HCT116 (cell line): Measurements from ENCODE around the gene RAI2. TPM values are rescaled to one million over a fixed set of nuclear protein-coding genes. Genes with fewer than 3 reads are reported as not detected.

Experiments
- ATAC-seq: fragments of 200-7000 bp; cut with Tn5 transposase; 2 replicates; pipeline ENCODE4 v1.9.1; 2020; ENCODE audit warnings: mild to moderate bottlenecking, moderate library complexity
- BruUV-seq: library from RNA; stranded (reverse); fragments of 400-500 nt; replicated peaks from 2 replicates; lab custom pipeline; 2021; lab: Mats Ljungman, UMichigan
- CTCF ChIA-PET: fragments of 300-600 bp; sonication (Branson Sonifier 250); formaldehyde crosslinking; loops from one replicate; lab custom pipeline; 2021; ENCODE audit warnings: antibody characterized with exemption; lab: Charles Lee
- POLR2A ChIA-PET: fragments of 300-600, 350-600 bp; sonication (Branson Sonifier 250); formaldehyde crosslinking; loops from one replicate; lab custom pipeline; 2021; ENCODE audit warnings: antibody characterized with exemption; lab: Charles Lee
- RAD21 ChIA-PET, 2 experiments: fragments of 300-600 bp; sonication (Branson Sonifier 250); formaldehyde crosslinking; loops; one replicate each; lab custom pipeline; 2023; ENCODE audit warnings: low total read pairs in 2 of 2; ENCODE audit not compliant: uncharacterized antibody in 2 of 2, unreplicated experiment in 2 of 2, low non-redundant PET in 1 of 2; lab: Charles Lee
- DNase-seq: peaks from one replicate; pipeline ENCODE4 v3.0.0-alpha.2; 2010; ENCODE audit warnings: low read depth, low spot score
- H2AFZ ChIP-seq: fragments of 200-600 bp; shearing (Covaris generic), sonication (generic); 2 replicates; pipeline ENCODE4 v1.6.1; 2017; ENCODE audit warnings: low read depth, mixed run types, mixed read lengths, antibody characterized with exemption, low read length; ENCODE audit not compliant: poor library complexity, severe bottlenecking
- H3K27ac ChIP-seq: 2 replicates; pipeline ENCODE4 v1.5.1; 2012; ENCODE audit warnings: low read depth, low read length
- H3K27me3 ChIP-seq: fragments of 200-600 bp; sonication (generic); 2 replicates; pipeline ENCODE4 v1.6.1; 2016; ENCODE audit warnings: mixed run types, low read length, mixed read lengths; ENCODE audit not compliant: insufficient read depth
- H3K36me3 ChIP-seq, 2 experiments: fragments of 200-500 bp in 1 of 2; fragments of 200-600 bp in 1 of 2; sonication (Bioruptor generic) in 1 of 2; sonication (generic) in 1 of 2; 2 replicates each; pipeline versions ENCODE4 v1.5.1 to v1.6.1; 2014 to 2016; ENCODE audit warnings: low read length in 2 of 2, inconsistent platforms in 1 of 2, mixed read lengths in 1 of 2, mixed run types in 1 of 2; ENCODE audit not compliant: insufficient read depth in 2 of 2, control insufficient read depth in 1 of 2
- H3K4me1 ChIP-seq, 2 experiments: fragments of 200-600 bp in 1 of 2; sonication (generic) in 1 of 2; 2 replicates each; pipeline versions ENCODE4 v1.5.1 to v1.6.1; 2012 to 2017; ENCODE audit warnings: low read length in 2 of 2, inconsistent platforms in 1 of 2, mild to moderate bottlenecking in 1 of 2, mixed read lengths in 1 of 2, mixed run types in 1 of 2, moderate library complexity in 1 of 2; ENCODE audit not compliant: insufficient read depth in 2 of 2, control insufficient read depth in 1 of 2
- H3K4me2 ChIP-seq: fragments of 200-600 bp; sonication (generic); 2 replicates; pipeline ENCODE4 v1.6.1; 2017; ENCODE audit warnings: mixed run types, low read length, mixed read lengths
- H3K4me3 ChIP-seq, 2 experiments: fragments of 200-600 bp in 1 of 2; sonication (generic) in 1 of 2; replicated peaks in 1 of 2; 2 replicates each; pipeline ENCODE4 v1.5.1; 2011 to 2016; ENCODE audit warnings: low read length in 2 of 2, control low read depth in 1 of 2, low read depth in 1 of 2, mild to moderate bottlenecking in 1 of 2, mixed read lengths in 1 of 2, mixed run types in 1 of 2
- H3K79me2 ChIP-seq: fragments of 200-600 bp; sonication (generic); 2 replicates; pipeline ENCODE4 v1.6.1; 2017; ENCODE audit warnings: mild to moderate bottlenecking, mixed run types, low read length, moderate library complexity, mixed read lengths; ENCODE audit not compliant: insufficient read depth
- H3K9ac ChIP-seq: fragments of 200-600 bp; sonication (generic); 2 replicates; pipeline ENCODE4 v1.6.1; 2016; ENCODE audit warnings: low read length, mixed read lengths
- H3K9me2 ChIP-seq: fragments of 200-600 bp; sonication (generic), shearing (Covaris generic); 2 replicates; pipeline ENCODE4 v1.6.1; 2017; ENCODE audit warnings: mixed run types, mild to moderate bottlenecking, moderate library complexity; ENCODE audit not compliant: insufficient read depth
- H3K9me3 ChIP-seq, 2 experiments: fragments of 200-500 bp in 1 of 2; fragments of 200-600 bp in 1 of 2; sonication (Bioruptor generic) in 1 of 2; sonication (generic) in 1 of 2; 2 replicates each; pipeline ENCODE4 v1.6.1; 2014 to 2017; ENCODE audit warnings: low read length in 2 of 2, mixed read lengths in 2 of 2, inconsistent platforms in 1 of 2, low read depth in 1 of 2, mild to moderate bottlenecking in 1 of 2, mixed run types in 1 of 2, moderate library complexity in 1 of 2; ENCODE audit not compliant: control insufficient read depth in 1 of 2, insufficient read depth in 1 of 2
- H4K20me1 ChIP-seq: fragments of 200-600 bp; sonication (generic), shearing (Covaris generic); 2 replicates; pipeline ENCODE4 v1.6.1; 2017; ENCODE audit warnings: mixed run types, mild to moderate bottlenecking, moderate library complexity; ENCODE audit not compliant: insufficient read depth
- ATF3 ChIP-seq: IDR thresholded peaks from 2 replicates; pipeline ENCODE4 v1.6.1; 2012
- CEBPB ChIP-seq: IDR thresholded peaks from 2 replicates; pipeline ENCODE4 v1.6.1; 2012; ENCODE audit warnings: low read depth
- ELF1 ChIP-seq: IDR thresholded peaks from 2 replicates; pipeline ENCODE4 v1.6.1; 2012; ENCODE audit warnings: low read depth, borderline replicate concordance
- EZH2 ChIP-seq: fragments of 200-600 bp; sonication (generic); IDR thresholded peaks from 2 replicates; pipeline ENCODE4 v1.6.1; 2017; ENCODE audit warnings: antibody characterized with exemption, mixed run types
- FOSL1 ChIP-seq: IDR thresholded peaks from 2 replicates; pipeline ENCODE4 v1.6.1; 2012; ENCODE audit warnings: low read depth
- JUND ChIP-seq: IDR thresholded peaks from 2 replicates; pipeline ENCODE4 v1.6.1; 2012
- POLR2A ChIP-seq: IDR thresholded peaks from 2 replicates; pipeline ENCODE4 v1.7.0; 2011; ENCODE audit warnings: borderline replicate concordance; ENCODE audit not compliant: insufficient read depth, insufficient read length; ENCODE audit errors: extremely low read depth
- POLR2AphosphoS5 ChIP-seq: IDR thresholded peaks from 2 replicates; pipeline ENCODE4 v1.6.1; 2011; ENCODE audit warnings: mild to moderate bottlenecking, low read depth, low read length, moderate library complexity
- RAD21 ChIP-seq: IDR thresholded peaks from 2 replicates; pipeline ENCODE4 v1.6.1; 2012; ENCODE audit warnings: low read depth, mild to moderate bottlenecking
- REST ChIP-seq: IDR thresholded peaks from 2 replicates; pipeline ENCODE4 v1.6.1; 2012; ENCODE audit warnings: low read depth
- ZBTB33 ChIP-seq: IDR thresholded peaks from 2 replicates; pipeline ENCODE4 v1.6.1; 2011; ENCODE audit warnings: mild to moderate bottlenecking, low read length, moderate library complexity; ENCODE audit not compliant: insufficient replicate concordance; ENCODE audit errors: extremely low read depth
- ZFX ChIP-seq: fragments of 450-650 bp; IDR thresholded peaks from 2 replicates; pipeline ENCODE4 v1.6.1; 2017
- intact Hi-C: fragments of 100-400 bp; cut with micrococcal nuclease; formaldehyde crosslinking; loops from 2 replicates; pipeline ENCODE4 v1.10.0; 2022
- total RNA-seq: library from RNA; stranded (reverse); gene quantifications from one replicate; pipeline ENCODE4 v1.2.1, GENCODE V29; 2021; ENCODE audit not compliant: unreplicated experiment

RAI2 gene
- total RNA-seq, 1 experiment from 2014 or later: not detected

GRCh38 chrX:17848545-17849265 is 12.4 kb downstream of the RAI2 start:
- peaks cover 15% of the 10 kb centered on the region; the same call in 1 of the 2 replicates for H3K27me3 ChIP-seq
- H3K9me3 ChIP-seq: no peaks in the 10 kb centered on the region
- no peaks in the 10 kb centered on the region for H3K4me1 ChIP-seq
- intact Hi-C loops: no loop called here
- BruUV-seq: no TSS peak
- no peaks in the 10 kb centered on the region for H3K36me3 ChIP-seq
- ChIA-PET POLR2A (no interaction called here), RAD21 (no interaction called here), CTCF (no interaction called here)
- TF ChIP-seq ELF1 (no peak), JUND (no peak), ZFX (no peak), RAD21 (no peak), POLR2AphosphoS5 (no peak), CEBPB (no peak), ZBTB33 (no peak)
- H2AFZ ChIP-seq: no peak overlapping the region
- H3K4me2 ChIP-seq: no peak overlapping the region
- ATAC-seq (no peak), DNase-seq (no peak)
- H3K4me3 ChIP-seq: no peak overlapping the region
- H3K79me2 ChIP-seq: no peaks in the 10 kb centered on the region
- H3K27ac ChIP-seq: no peak overlapping the region
- H3K9me2 ChIP-seq: no peaks in the 10 kb centered on the region
- no peaks in the 10 kb centered on the region for H4K20me1 ChIP-seq
- no peak overlapping the region for H3K9ac ChIP-seq

GRCh38 chrX:17846045-17846444 is 15.1 kb downstream of the RAI2 start:
- RAD21 ChIA-PET: no interaction called here
- no peak overlapping the region for H3K9ac ChIP-seq
- ATAC-seq (no peak), DNase-seq (no peak)
- H3K27ac ChIP-seq: no peak overlapping the region
- intact Hi-C loops: no loop called here
- H4K20me1 ChIP-seq: no peaks in the 10 kb centered on the region
- no peak overlapping the region for H3K4me3 ChIP-seq
- POLR2A ChIA-PET: no interaction called here
- no peaks in the 10 kb centered on the region for H3K9me3 ChIP-seq
- no peaks in the 10 kb centered on the region for H3K9me2 ChIP-seq
- H3K4me1 ChIP-seq: no peaks in the 10 kb centered on the region
- CTCF ChIA-PET: no interaction called here
- no peak overlapping the region for H3K4me2 ChIP-seq
- no peaks in the 10 kb centered on the region for H3K79me2 ChIP-seq
- no peaks in the 10 kb centered on the region for H3K36me3 ChIP-seq
- no peak overlapping the region for H2AFZ ChIP-seq
- no TSS peak for BruUV-seq
- peaks cover 9% of the 10 kb centered on the region; the same call in 1 of the 2 replicates for H3K27me3 ChIP-seq
- TF ChIP-seq FOSL1 (no peak), POLR2AphosphoS5 (no peak), POLR2A (no peak), EZH2 (no peak), JUND (no peak), REST (no peak), ZBTB33 (no peak), ATF3 (no peak), ZFX (no peak)
